Retinal pigment epithelial cell (primary cell): ENCODE results near the gene CRLF2.
"Not testable (repeated sequence)": the region's sequence is repeated elsewhere in the genome, so short reads cannot be mapped to it uniquely, and the experiment has no call there.

Experiments used
- DNase-seq: peaks from one replicate; pipeline ENCODE4 v3.0.0-alpha.2; 2010; ENCODE audit warnings: low read depth
- H3K4me3 ChIP-seq: 2 replicates; pipeline ENCODE4 v1.5.1; 2011; ENCODE audit warnings: mild to moderate bottlenecking, low read length, control low read depth, moderate library complexity
- TF ChIP-seq, protein P1 (sequence below): conservative IDR thresholded peaks from 2 replicates; pipeline ENCODE4 v1.5.1; 2011; ENCODE audit warnings: low read depth, low read length, control low read depth, inconsistent platforms

The CRLF2 gene

DNA sequence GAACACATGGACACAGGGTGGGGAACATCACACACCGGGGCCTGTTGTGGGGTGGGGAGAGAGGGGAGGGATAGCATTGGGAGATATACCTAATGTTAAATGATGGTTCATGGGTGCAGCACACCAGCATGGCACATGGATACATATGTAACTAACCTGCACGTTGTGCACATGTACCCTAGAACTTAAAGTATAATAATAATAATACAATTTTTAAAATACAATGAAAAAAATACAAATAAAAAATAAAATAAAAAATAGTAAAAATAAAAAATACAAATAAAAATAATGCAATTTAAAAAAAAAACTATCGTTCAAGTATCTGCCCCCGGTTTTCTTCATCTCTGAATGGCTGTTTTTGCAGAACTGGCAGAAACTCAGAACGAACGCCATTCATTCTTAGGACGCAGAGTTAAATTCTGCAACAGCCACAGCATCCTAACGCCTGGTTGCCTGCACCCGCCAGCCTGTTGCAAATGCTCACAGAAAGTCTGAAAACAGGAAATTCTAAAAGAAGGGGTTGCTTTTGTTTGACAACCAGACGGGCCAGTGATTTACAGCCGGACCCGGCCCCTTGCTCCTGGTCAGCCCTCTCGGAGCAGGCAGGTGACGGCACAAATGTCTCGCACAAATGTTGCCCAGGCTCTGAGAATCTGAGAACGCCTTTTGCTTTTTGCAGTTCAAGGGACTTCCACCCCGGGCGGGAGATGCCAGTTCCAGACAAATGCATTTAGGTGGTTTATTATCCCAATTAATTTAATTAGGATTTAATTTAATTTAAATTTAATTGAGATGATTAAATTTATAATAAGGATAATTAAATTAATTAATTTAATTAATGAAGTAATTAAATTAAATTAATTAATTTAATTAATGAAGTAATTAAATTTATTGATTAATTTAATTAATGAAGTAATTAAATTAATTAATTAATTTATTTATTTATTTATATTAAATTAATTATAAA is 47.8 kb downstream of the CRLF2 start:
- no peak overlapping the region for H3K4me3 ChIP-seq
- TF ChIP-seq, protein P1, sequence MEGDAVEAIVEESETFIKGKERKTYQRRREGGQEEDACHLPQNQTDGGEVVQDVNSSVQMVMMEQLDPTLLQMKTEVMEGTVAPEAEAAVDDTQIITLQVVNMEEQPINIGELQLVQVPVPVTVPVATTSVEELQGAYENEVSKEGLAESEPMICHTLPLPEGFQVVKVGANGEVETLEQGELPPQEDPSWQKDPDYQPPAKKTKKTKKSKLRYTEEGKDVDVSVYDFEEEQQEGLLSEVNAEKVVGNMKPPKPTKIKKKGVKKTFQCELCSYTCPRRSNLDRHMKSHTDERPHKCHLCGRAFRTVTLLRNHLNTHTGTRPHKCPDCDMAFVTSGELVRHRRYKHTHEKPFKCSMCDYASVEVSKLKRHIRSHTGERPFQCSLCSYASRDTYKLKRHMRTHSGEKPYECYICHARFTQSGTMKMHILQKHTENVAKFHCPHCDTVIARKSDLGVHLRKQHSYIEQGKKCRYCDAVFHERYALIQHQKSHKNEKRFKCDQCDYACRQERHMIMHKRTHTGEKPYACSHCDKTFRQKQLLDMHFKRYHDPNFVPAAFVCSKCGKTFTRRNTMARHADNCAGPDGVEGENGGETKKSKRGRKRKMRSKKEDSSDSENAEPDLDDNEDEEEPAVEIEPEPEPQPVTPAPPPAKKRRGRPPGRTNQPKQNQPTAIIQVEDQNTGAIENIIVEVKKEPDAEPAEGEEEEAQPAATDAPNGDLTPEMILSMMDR, result no peak
- no peak for DNase-seq

DNA sequence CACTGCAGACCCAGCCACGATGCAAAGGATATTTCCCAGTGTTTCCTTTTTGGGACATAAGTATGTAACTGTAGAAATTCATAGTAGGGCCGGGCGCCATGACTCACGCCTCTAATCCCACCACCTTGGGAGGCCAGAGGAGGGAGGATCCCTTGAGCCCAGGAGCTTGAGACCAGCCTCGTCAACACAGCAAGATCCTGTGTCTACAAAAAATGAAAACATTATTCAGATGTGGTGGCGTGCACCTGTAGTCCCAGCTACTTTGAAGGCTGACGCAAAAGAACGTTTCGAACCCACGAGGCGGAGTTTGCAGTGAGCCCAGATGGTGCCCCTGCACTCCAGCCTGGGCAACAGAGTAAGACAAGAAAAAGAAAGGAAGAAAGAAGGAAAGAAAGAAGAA is 49.2 kb downstream of the CRLF2 start:
- TF ChIP-seq, protein P1, result no peak
- DNase-seq, result no peak

DNA sequence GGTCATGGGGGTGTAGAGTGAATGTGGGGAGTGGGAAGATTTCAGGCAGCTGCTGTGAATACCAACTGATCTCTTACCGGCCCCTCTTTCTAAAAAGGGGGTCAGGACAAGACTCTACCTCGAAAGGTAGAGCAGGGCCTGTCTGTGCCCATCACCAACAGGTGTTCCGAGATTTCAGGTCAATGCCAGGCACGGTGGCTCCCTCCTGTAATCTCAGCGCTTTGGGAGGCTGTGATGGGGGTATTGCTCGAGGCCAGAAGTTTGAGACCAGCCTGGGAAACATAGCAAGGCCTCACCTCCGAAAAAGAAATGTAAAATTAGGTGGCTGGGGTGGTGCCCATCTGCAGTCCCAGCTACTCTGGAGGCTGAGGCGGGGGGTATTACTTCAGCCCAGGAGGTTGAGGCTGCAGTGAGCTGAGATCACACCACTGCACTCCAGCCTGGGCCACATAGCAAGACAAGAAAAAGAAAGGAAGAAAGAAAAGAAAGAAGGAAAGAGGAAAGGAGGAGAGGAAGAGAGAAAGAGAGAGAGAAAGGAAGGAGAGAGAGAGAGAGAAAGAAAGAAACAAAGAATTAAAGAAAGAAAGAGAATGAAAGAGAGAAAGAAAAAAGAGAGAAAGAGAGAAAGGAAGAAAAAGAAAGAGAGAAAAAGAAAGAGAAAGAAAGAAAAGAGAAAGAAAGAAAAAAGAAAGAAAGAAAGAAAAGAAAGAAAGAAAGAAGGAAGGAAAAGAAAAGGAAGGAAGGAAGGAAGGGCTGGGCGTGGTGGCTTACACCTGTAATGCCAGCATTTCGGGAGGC is 50.1 kb downstream of the CRLF2 start:
- no peak for DNase-seq
- no peak overlapping the region for H3K4me3 ChIP-seq
- TF ChIP-seq, protein P1, result no peak

More for the DNA sequence above, 49.2 kb downstream of the CRLF2 start:
- H3K4me3 ChIP-seq, result no peak overlapping the region

DNA sequence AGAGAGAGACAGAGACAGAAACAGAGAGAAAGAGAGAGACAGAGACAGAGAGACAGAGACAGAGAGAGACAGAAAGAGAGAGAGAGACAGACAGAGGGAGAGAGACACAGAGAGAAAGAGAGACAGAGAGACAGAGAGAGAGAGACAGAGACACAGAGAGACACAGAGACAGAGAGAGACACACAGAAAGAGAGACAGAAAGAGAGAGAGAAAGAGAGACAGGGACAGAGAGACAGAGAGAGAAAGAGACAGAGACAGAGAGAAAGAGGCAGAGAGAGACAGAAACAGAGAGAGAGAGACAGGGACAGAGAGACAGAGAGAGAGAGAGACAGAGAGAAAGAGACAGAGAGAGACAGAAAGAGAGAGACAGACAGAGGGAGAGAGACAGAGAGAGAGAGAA is 52.9 kb downstream of the CRLF2 start:
- TF ChIP-seq, protein P1, result no peak
- DNase-seq, result no peak

DNA sequence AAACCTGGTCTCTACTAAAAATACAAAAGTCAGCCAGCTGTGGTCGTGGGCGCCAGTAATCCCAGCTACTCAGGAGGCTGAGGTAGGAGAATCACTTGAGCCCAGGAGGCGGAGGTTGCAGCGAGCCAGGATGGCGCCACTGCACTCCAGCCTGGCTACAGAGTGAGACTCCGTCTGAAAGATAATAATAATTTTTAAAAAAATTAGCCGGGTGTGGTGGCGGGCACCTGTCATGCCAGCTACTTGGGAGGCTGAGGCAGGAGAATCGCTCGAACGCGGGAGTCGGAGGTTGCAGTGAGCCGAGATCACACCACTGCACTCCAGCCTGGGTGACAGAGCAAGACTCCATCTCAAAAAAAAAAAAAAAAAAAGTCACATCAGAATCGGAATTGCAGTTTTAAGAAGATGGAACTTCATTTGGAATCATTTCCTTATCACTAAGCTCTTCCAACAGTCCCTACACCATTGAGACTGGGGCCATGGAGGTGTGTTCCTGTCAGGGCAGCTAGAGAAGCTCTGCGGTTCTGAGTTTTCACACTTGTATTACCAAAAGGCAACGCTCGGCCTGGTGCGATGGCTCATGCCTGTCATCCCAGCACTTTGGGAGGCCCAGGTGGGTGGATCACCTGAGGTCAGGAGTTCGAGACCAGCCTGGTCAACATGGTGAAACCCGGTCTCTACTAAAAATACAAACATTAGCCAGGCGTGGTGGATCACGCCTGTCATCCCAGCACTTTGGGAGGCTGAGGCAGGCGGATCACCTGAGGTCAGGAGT is 55.6 kb downstream of the CRLF2 start:
- not testable (repeated sequence) for DNase-seq, H3K4me3 ChIP-seq

More for the DNA sequence above, 52.9 kb downstream of the CRLF2 start:
- no peak overlapping the region for H3K4me3 ChIP-seq

- no peak overlapping the region for H3K4me3 ChIP-seq
- TF ChIP-seq, protein P1, result no peak
- no peak for DNase-seq
Measured at GRCh38 chrX:1153940-1154339, 58.5 kb downstream of the CRLF2 start.

DNA sequence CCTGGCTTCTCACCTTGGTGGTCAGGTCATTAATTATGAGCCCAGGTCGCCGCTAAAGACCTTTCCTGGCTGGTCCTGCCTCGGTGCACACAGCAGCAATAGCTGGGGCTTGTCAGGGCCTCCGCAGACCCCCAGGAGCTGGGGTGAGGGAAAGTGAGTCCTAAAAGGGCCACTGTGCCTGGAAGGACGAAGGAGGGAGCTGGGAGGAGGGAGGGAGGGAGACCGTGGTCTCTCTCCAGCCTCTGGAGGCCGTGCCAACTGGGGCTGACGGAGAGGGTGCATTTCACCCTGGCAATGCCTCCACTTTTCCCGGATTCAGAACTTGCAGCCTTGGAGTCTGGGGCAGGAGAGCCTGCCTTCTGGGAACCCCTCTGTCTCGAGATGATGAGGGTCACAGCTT is 60.4 kb downstream of the CRLF2 start:
- no peak for DNase-seq
- H3K4me3 ChIP-seq, result no peak overlapping the region
- TF ChIP-seq, protein P1, result no peak
